ENCODE measurements around the gene AKNA. TPM values are rescaled to one million over a fixed set of nuclear protein-coding genes. Genes with fewer than 3 reads are reported as not detected.

AKNA gene
- total RNA-seq, result 100 to 1,000 TPM; 276 to 403 (median 375) TPM
- 10 to 100 TPM; 20.5 to 39.6 TPM for polyA plus RNA-seq
- total RNA-seq, result 645 reads per million, percentile 98 among the genes with 10 or more reads in this experiment

GRCh38 chr9:114387680-114388356 is at the start of gene AKNA:
Gene AKNA, minus strand, starts transcription at chr9:114387982. Its CDS starts 6,649 bp downstream, at chr9:114381333.
- intact Hi-C loops (cut with micrococcal nuclease), result loop anchor here (1.0 to 10.0 kb wide), 8 partner anchors 9 to 1163 kb away; partner anchors contain the start of genes TMEM268 (in 2 of the 2), C9orf43 (in 1 of the 2), COL27A1 (in 1 of the 2) and FKBP15 (in 1 of the 2)
- peaks cover 64 to 78% (median 70%) of the 10 kb centered on the region in 7 donors for H3K4me1 Mint-ChIP-seq
- H3K36me3 Mint-ChIP-seq, result peaks cover 8 to 68% (median 22%) of the 10 kb centered on the region in 5 donors
- peak within 1 kb of the TSS; percentile 63 for H3K4me3 ChIP-seq (ENCODE audit: low read length)
- H3K27me3 Mint-ChIP-seq, result no peaks in the 10 kb centered on the region
- H3K4me3 Mint-ChIP-seq, result peak within 1 kb of the TSS; percentile 89 to 100 (median 96)
- H3K9me3 ChIP-seq (ENCODE audit: control insufficient read depth in 2 of 3, low read length in 3 of 3), result no peaks in the 10 kb centered on the region
- ChIA-PET POLR2A (interaction anchor here (0.9 to 33.2 kb wide), 15 partner anchors 7 to 541 kb away, joined by 3 to 978 read pairs (median 6); partner anchors contain the start of genes ATP6V1G1, TMEM268 and WHRN), CTCF (interaction anchor here (0.6 to 7.0 kb wide), 11 partner anchors 7 to 266 kb away, joined by 3 to 54 read pairs (median 5); partner anchors contain the start of gene COL27A1)
- no peaks in the 10 kb centered on the region for H3K27me3 ChIP-seq (ENCODE audit: control insufficient read depth in 2 of 2, insufficient read depth in 2 of 2, low read length in 2 of 2)
- peaks cover 71% of the 10 kb centered on the region in 2 donors for H3K4me1 ChIP-seq (ENCODE audit: control insufficient read depth in 2 of 2, insufficient read depth in 2 of 2, low read length in 2 of 2)
- peak; percentile 50 for ATAC-seq
- H3K36me3 ChIP-seq (ENCODE audit: control insufficient read depth in 2 of 3, insufficient read depth in 3 of 3, low read length in 3 of 3), result peaks cover 0 to 18% (median 10%) of the 10 kb centered on the region in 3 experiments
- peak within 1 kb of the TSS; percentile 88 to 100 (median 96) for H3K27ac Mint-ChIP-seq
- peaks cover 0 to 4% (median 0%) of the 10 kb centered on the region in 11 donors for H3K9me3 Mint-ChIP-seq
- H3K27ac ChIP-seq (ENCODE audit: low read depth, low read length), result peak within 1 kb of the TSS; percentile 87
- peak; percentile 63 to 88 (median 87) for DNase-seq

- Mint-ChIP-seq H3K27ac (peak overlapping the region in 1 of 9 donors; percentile 11), H3K36me3 (no peaks in the 10 kb centered on the region), H3K27me3 (peaks cover 0 to 7% (median 0%) of the 10 kb centered on the region in 5 donors), H3K9me3 (no peaks in the 10 kb centered on the region), H3K4me1 (peaks cover 0 to 5% (median 4%) of the 10 kb centered on the region in 7 donors), H3K4me3 (no peak overlapping the region)
- POLR2A ChIA-PET, result no interaction called here
- Histone ChIP-seq H3K27ac (ENCODE audit: low read depth, low read length) (no peak overlapping the region), H3K36me3 (ENCODE audit: control insufficient read depth in 2 of 3, insufficient read depth in 3 of 3, low read length in 3 of 3) (no peaks in the 10 kb centered on the region), H3K27me3 (ENCODE audit: control insufficient read depth in 2 of 2, insufficient read depth in 2 of 2, low read length in 2 of 2) (no peaks in the 10 kb centered on the region), H3K9me3 (ENCODE audit: control insufficient read depth in 2 of 3, low read length in 3 of 3) (no peaks in the 10 kb centered on the region), H3K4me3 (ENCODE audit: low read length) (no peak overlapping the region), H3K4me1 (ENCODE audit: control insufficient read depth in 2 of 2, insufficient read depth in 2 of 2, low read length in 2 of 2) (no peaks in the 10 kb centered on the region)
- DNase-seq (no peak), ATAC-seq (no peak)
- CTCF ChIA-PET, result interaction anchor here (7.5 kb wide), 1 partner anchor 216 kb away, joined by 65 read pairs; no protein-coding TSS in a partner anchor
- intact Hi-C loops (cut with micrococcal nuclease), result loop anchor here in 1 of 2 donors (5.0 to 10.0 kb wide), 2 partner anchors 50 to 217 kb away; partner anchors contain the start of gene TEX53
Measured at GRCh38 chr9:114437401-114437893, 49.7 kb upstream of the AKNA start.

GRCh38 chr9:114434878-114435311 is 47.1 kb upstream of the AKNA start:
- H3K27me3 ChIP-seq (ENCODE audit: control insufficient read depth in 2 of 2, insufficient read depth in 2 of 2, low read length in 2 of 2), result no peaks in the 10 kb centered on the region
- no peaks in the 10 kb centered on the region for H3K36me3 Mint-ChIP-seq
- H3K9me3 ChIP-seq (ENCODE audit: control insufficient read depth in 2 of 3, low read length in 3 of 3), result no peaks in the 10 kb centered on the region
- H3K27ac ChIP-seq (ENCODE audit: low read depth, low read length), result no peak overlapping the region
- no peak overlapping the region for H3K27ac Mint-ChIP-seq
- peak in 4 of 9 donors; percentile 9 to 20 (median 15) for DNase-seq
- no peaks in the 10 kb centered on the region for H3K36me3 ChIP-seq (ENCODE audit: control insufficient read depth in 2 of 3, insufficient read depth in 3 of 3, low read length in 3 of 3)
- H3K4me3 Mint-ChIP-seq, result no peak overlapping the region
- ChIA-PET CTCF (interaction anchor here (0.6 to 7.5 kb wide), 10 partner anchors 15 to 225 kb away, joined by 3 to 65 read pairs (median 4); no protein-coding TSS in a partner anchor), POLR2A (no interaction called here)
- intact Hi-C loops (cut with micrococcal nuclease), result loop anchor here (1.0 to 10.0 kb wide), 5 partner anchors 52 to 220 kb away; partner anchors contain the start of gene TEX53 (in 1 of the 2)
- no peaks in the 10 kb centered on the region for H3K9me3 Mint-ChIP-seq
- H3K4me3 ChIP-seq (ENCODE audit: low read length), result no peak overlapping the region
- peaks cover 0 to 5% (median 4%) of the 10 kb centered on the region in 7 donors for H3K4me1 Mint-ChIP-seq
- H3K27me3 Mint-ChIP-seq, result peaks cover 0 to 16% (median 0%) of the 10 kb centered on the region in 5 donors
- ATAC-seq, result no peak
- no peaks in the 10 kb centered on the region for H3K4me1 ChIP-seq (ENCODE audit: control insufficient read depth in 2 of 2, insufficient read depth in 2 of 2, low read length in 2 of 2)

- Mint-ChIP-seq H3K9me3 (no peaks in the 10 kb centered on the region), H3K4me3 (no peak overlapping the region), H3K36me3 (no peaks in the 10 kb centered on the region), H3K27me3 (peaks cover 0 to 18% (median 0%) of the 10 kb centered on the region in 5 donors), H3K27ac (peak overlapping the region in 2 of 9 donors; percentile 56 to 70), H3K4me1 (peaks cover 0 to 5% (median 4%) of the 10 kb centered on the region in 7 donors)
- H3K27me3 ChIP-seq (ENCODE audit: control insufficient read depth in 2 of 2, insufficient read depth in 2 of 2, low read length in 2 of 2), result no peaks in the 10 kb centered on the region
- H3K27ac ChIP-seq (ENCODE audit: low read depth, low read length), result no peak overlapping the region
- ChIA-PET POLR2A (no interaction called here), CTCF (interaction anchor here (0.8 to 7.5 kb wide), 6 partner anchors 17 to 220 kb away, joined by 3 to 65 read pairs (median 6); no protein-coding TSS in a partner anchor)
- H3K4me3 ChIP-seq (ENCODE audit: low read length), result no peak overlapping the region
- DNase-seq (peak in 3 of 9 donors; percentile 6 to 8 (median 8)), ATAC-seq (no peak)
- intact Hi-C loops (cut with micrococcal nuclease), result loop anchor here (1.0 to 10.0 kb wide), 4 partner anchors 73 to 221 kb away; partner anchors contain the start of gene TEX53 (in 1 of the 2)
- H3K9me3 ChIP-seq (ENCODE audit: control insufficient read depth in 2 of 3, low read length in 3 of 3), result no peaks in the 10 kb centered on the region
- no peaks in the 10 kb centered on the region for H3K36me3 ChIP-seq (ENCODE audit: control insufficient read depth in 2 of 3, insufficient read depth in 3 of 3, low read length in 3 of 3)
- H3K4me1 ChIP-seq (ENCODE audit: control insufficient read depth in 2 of 2, insufficient read depth in 2 of 2, low read length in 2 of 2), result no peaks in the 10 kb centered on the region
Measured at GRCh38 chr9:114433720-114434255, 46.0 kb upstream of the AKNA start.

GRCh38 chr9:114433086-114433485 is 45.3 kb upstream of the AKNA start:
- DNase-seq (no peak), ATAC-seq (no peak)
- no peak overlapping the region for H3K27ac Mint-ChIP-seq
- H3K36me3 Mint-ChIP-seq, result no peaks in the 10 kb centered on the region
- no peaks in the 10 kb centered on the region for H3K9me3 ChIP-seq (ENCODE audit: control insufficient read depth in 2 of 3, low read length in 3 of 3)
- no peaks in the 10 kb centered on the region for H3K36me3 ChIP-seq (ENCODE audit: control insufficient read depth in 2 of 3, insufficient read depth in 3 of 3, low read length in 3 of 3)
- no peaks in the 10 kb centered on the region for H3K4me1 ChIP-seq (ENCODE audit: control insufficient read depth in 2 of 2, insufficient read depth in 2 of 2, low read length in 2 of 2)
- H3K27me3 ChIP-seq (ENCODE audit: control insufficient read depth in 2 of 2, insufficient read depth in 2 of 2, low read length in 2 of 2), result no peaks in the 10 kb centered on the region
- no peak overlapping the region for H3K27ac ChIP-seq (ENCODE audit: low read depth, low read length)
- POLR2A ChIA-PET, result no interaction called here
- no peaks in the 10 kb centered on the region for H3K9me3 Mint-ChIP-seq
- peaks cover 0 to 18% (median 0%) of the 10 kb centered on the region in 5 donors for H3K27me3 Mint-ChIP-seq
- CTCF ChIA-PET, result interaction anchor here (0.8 to 7.5 kb wide), 5 partner anchors 18 to 220 kb away, joined by 3 to 65 read pairs (median 4); no protein-coding TSS in a partner anchor
- intact Hi-C loops (cut with micrococcal nuclease), result loop anchor here in 1 of 2 donors (10.0 kb wide), 1 partner anchor 222 kb away; the partner anchor contains the start of gene TEX53
- H3K4me3 Mint-ChIP-seq, result no peak overlapping the region
- H3K4me1 Mint-ChIP-seq, result peaks cover 0 to 5% (median 4%) of the 10 kb centered on the region in 7 donors
- H3K4me3 ChIP-seq (ENCODE audit: low read length), result no peak overlapping the region

All from naive thymus-derived CD4-positive, alpha-beta T cell (primary cell).